H4 (cell line): Measurements from ENCODE around the gene PCBP3. TPM values are rescaled to one million over a fixed set of nuclear protein-coding genes. Genes with fewer than 3 reads are reported as not detected.

ENCODE experiments used
- DNase-seq: peaks from one replicate; pipeline ENCODE4 v3.0.0-alpha.2; 2015; ENCODE audit warnings: low spot score
- total RNA-seq: library from RNA; depleted of rRNA; stranded (reverse); fragments of >200 nt; shearing (Covaris generic); gene quantifications from 2 replicates; pipeline ENCODE4 v1.2.3, GENCODE V29; 2014

Gene PCBP3
- total RNA-seq, 1 experiment from 2014 or later, result 6.1 TPM

DNA sequence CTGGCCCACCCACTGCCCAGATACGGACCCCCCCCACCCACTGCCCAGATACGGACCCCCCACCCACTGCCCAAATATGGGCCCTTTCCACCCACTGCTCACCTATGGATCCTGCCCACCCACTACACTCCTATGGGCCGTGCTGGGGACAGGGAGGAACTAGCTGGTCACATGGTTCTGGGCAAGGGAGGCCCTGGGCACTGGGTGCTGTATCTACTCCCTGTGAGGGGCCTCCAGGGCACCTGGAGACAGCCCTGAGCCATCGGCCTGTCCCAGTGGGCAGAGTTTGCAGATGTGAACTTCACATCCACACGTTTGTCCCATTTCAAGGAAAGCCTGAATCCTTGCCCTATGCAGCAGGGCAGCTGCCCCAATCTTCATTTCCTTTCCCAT is 266.6 kb downstream of the PCBP3 start:
- no peak for DNase-seq

DNA sequence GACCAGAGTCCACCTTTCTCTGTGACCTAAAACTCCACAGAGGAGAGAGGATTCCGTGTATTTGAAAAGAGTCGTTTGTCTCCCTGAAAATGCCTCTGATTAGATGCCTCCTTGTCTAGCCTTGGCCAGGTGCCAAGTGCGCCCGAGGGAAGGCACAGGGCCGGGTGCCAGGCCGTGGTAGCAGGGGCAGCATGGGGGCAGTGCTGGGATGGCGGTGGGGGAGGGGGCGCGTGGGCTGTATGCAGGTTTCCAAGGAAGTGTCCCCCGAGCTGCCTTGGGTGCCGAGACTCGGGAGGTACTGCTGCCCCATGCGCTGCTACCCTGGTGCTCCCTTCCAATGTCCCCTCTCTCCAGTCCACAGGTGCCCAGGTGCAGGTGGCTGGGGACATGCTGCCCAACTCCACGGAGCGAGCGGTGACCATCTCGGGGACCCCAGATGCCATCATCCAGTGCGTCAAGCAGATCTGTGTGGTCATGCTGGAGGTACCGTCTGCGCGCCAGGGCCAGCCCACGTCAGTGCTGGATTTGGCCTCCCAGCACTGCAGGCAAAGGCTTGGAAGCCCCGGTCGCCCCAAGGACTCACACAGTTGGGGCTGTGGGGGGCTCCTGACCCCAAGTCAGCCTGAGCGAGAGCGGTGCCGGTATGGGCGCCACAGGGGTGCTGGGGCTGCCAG is 267.2 kb downstream of the PCBP3 start:
- DNase-seq, result no peak

DNA sequence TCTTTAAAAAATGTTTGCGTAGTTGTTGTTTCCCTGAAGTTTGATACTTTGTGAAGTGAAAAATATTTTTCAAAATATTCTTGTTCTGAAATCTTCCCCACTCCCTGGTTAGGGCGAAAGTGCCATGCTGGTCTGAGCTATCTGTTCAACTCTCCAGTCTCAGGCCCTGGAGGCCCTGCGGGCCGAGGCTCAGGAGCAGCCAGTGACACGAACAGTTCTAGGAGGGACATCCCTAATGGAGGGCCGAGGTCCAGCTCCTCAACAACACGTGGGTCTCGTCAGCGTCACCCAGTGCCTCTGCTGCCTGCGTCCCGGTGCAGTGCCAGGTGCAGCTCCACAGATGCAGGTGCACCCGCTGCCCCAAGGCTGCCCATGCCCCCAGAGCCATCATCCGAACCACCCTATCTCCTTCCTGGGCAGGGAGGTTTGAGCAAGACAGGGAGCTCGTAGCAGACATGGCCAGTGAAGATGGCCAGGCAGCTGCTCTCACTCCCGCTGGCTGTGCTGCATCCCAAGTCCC is 268.3 kb downstream of the PCBP3 start:
- no peak for DNase-seq

DNA sequence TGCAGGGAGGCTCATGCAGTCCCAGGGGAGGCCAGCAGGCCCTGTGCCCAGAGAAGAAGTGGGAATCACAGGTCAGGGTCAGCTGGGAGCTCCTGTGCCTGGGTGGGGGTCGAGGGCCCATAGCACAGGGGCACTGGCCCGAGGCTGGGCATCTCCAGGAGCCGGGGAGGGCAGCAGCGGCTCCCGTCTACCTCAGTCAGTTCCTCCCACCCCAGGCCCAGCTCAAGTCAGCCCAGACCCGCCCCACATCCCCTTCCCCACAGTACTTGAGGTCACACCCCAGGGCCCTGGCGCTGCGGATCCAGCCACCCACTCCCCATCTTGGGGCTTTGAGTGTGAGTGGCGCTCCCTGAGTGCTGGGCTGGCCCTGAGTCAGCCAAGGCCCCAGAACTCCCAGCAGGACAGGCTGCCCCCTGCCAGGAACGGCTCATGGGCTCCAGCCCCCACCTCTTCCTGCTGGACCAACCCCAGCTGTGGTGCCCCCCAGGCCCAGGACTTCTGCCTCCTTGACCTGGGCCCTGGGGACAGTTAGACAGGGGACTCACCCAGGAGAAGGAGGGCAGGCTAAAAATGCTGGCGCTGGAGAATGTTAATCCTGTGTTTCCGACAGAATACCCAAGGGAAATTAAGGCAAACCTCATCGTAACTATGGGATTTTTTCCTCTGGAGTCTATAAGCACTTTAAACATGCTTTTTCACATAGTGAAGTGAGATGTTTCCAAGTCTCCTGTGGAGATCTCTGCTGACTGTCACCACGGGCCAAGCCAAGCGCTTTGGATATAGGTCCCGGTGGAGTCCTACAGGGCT is 269.3 kb downstream of the PCBP3 start:
- no peak for DNase-seq

DNA sequence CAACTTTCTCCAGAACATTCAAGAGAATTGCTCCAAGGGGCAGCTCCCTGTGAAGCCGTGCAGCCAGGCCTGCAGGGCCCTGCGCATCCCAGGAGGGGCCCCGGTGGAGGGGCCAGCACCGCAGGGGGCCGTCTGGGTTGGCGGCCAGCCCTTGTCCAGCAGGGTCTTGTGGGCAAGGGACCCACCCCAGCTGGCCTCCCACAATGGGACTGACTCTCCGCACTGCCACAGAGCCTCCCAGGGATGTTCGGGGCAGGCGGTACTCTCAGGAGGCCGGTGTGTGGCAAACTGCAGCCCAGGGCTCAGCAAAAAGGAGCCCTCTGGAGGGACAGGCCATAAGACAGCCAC is 269.9 kb downstream of the PCBP3 start:
- DNase-seq, result no peak

GRCh38 chr21:45913886-45914285 is 270.4 kb downstream of the PCBP3 start:
- no peak for DNase-seq

DNA sequence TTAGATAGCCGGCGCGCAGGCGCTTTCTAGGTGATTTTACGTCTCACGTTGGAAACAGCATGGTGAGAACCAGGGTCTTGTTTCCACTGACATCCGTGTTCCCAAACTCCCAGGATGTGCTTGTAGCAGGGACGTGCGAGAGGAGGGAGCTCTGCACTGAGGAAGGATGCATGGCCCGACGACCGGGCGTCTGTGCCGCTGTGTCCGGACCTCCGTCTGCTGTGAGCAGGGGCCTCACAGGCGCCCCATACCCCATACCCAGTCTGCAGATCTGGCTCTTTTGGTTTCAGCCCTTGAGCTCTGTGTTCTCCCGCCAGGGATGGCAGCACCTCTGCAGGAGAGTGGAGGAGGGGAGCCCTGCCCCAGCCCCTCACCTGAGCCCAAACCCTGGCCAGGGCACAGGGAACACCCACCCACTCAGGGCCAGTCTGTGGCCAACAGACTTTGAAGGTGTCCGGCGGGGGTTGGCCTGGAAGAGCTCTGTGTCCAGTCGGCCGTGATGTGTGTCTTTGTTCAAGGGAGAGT is 270.9 kb downstream of the PCBP3 start:
- no peak for DNase-seq

DNA sequence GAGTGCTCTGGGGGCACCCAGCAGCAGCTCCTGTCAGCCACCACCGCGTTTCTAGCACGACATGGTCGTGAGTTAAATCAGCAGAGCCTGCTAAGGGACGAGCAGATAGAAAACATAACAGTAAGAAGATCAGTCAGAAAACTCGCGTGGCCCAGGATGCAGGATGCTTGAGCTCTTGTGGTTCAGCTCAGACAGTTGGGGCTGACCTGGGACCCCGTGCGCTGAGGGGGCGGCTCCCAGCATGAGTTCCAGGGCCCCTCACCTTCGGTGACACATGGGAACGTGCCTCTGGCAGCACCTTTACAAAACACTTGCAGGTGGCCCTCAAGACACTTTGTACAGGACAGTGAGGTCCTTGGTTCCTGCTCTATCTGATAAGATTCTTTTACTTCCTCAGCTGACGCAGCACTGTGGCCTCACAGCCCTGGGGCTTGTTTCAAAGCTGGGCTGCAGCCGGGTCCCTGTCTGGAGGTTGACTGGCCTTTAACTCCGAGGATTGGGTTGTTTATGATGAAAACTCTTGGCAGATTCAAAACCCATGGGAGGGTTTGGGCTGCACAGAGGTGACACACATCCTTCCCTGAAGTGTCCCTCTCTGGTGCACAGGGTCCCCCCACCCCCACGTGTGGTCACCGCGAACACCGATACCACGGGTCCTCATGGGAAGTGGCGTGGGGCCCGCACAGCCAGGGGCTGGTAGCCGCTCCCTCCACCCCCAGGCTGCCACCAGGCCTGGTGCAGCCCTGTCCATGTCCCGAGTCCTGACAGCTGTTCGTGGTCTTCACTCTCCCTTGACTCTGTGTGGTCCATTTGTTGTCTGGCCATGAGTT is 272.7 kb downstream of the PCBP3 start:
- DNase-seq, result no peak

DNA sequence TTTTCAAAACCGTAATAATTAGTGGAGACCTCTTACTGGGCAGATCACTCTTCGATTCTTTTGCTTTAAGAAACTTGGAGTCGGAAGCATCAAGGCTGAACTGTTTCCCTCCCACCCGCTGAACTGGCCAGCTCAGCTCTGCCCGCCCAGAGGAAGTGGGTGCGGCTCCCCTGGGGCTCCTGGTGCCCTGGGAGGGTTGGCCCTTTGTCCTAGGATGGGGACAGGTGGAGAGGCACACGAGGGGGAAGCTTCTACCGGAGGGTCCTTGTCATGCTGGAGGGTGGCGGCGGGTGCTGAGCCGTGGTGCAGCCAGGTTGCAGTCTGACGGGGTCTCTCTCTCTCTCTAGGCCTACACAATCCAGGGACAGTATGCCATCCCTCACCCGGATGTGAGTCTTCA is 273.7 kb downstream of the PCBP3 start:
- no peak for DNase-seq

DNA sequence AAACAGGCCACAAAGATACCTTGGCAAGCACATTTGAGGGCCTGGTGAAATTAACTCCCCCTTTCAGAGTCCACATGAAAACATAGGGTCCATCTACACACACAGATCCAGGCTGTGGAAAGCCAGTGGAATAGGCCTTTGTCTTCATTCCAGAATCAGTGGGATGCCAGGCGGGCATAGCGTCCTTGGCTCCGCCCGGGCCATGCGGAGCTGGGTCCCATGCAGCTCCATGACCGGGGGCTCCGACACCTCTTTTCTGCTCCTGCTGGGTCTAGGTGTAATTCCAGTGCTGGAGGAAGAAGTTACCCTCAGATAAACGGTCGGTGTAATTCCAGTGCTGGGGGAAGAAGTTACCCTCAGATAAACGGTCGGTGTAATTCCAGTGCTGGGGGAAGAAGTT is 274.5 kb downstream of the PCBP3 start:
- no peak for DNase-seq

- no peak for DNase-seq
Measured at GRCh38 chr21:45918835-45919447, 275.4 kb downstream of the PCBP3 start.

GRCh38 chr21:45919593-45919992 is 276.1 kb downstream of the PCBP3 start:
- no peak for DNase-seq

DNA sequence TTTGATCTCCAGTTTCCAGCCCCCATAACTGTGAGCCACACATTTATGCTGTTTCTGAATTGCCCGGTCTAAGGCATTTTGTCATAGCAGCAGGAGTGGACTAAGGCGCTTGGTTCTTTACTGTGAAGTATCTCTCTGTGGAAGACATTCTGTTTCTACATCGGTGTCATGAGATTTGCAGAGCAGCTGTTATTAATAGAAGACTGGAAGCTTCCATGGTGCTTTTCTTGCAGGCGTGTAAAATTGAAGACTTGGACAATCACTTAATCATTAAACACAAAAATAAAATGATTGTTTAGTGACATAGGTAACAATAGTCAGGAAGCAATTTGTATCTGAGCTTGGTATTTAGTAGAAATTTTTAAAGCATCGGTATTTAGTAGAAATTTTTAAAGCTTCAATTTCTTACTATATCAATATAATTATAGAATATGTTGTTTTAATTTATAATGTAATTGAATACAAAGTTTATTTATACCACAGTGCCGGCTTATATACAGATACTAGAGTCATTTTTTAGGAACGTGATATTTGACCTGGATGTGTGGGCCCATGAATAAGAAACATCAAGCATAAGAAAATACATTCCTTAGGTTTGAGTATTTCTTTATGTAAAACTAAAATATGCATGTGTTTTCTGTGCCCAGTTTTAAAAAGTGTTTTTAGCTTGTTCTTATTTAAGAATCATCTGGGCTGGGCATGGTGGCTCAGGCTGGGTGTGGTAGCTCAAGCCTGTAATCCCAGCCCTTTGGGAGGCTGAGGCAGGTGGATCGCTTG is 277.5 kb downstream of the PCBP3 start:
- DNase-seq, result no peak

GRCh38 chr21:45921917-45922316 is 278.4 kb downstream of the PCBP3 start:
- no peak for DNase-seq

- DNase-seq, result no peak
Measured at GRCh38 chr21:45922648-45923047, 279.1 kb downstream of the PCBP3 start.

DNA sequence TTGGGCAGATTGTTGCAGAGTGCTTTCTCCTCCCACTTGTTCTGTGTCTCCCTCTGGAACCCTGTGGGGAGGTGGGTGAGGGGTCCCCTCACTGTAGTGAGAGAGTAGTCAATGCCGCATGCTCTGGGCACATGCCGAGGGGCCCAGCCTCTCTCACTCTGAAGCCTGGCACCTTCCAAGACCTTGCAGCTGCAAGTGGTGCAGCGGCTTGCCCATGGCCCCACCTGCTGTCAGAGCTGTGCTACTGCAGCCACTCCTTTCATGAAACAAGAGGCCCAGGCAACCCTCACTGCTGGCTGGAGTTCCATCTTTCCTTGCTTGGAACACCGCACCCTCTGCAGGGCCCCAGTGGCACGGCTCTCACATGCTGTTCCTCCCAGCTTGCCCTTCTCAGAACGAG is 279.6 kb downstream of the PCBP3 start:
- peak; percentile 72 for DNase-seq

- DNase-seq, result no peak
Measured at GRCh38 chr21:45926281-45926680, 282.8 kb downstream of the PCBP3 start.

DNA sequence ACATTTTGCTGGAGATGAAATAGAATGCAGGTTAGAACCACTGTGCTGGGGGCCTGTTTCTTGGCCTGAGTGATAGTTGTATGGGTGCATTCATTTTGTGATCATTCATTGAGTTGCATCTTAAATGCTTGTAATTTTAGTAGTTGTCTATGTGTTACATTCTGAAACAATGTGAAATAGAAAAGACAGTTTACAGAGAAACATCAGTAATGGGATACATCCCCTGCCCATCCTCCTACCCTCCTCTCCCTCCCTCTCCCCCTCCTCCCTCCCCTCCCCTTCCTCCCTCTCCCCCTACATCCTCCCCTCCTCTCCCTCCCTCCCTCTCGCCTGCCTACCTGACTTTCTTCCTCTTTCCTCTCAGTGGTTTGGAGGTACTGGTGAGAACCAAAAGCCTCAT is 283.5 kb downstream of the PCBP3 start:
- no peak for DNase-seq

GRCh38 chr21:45927851-45928850 is 284.6 kb downstream of the PCBP3 start:
- DNase-seq, result no peak

- DNase-seq, result no peak
Measured at GRCh38 chr21:45929449-45929848, 285.9 kb downstream of the PCBP3 start.
